ENCODE measurements around the gene TBC1D3D. TPM values are rescaled to one million over a fixed set of nuclear protein-coding genes. Genes with fewer than 3 reads are reported as not detected.
"Not testable (repeated sequence)": the region's sequence is repeated elsewhere in the genome, so short reads cannot be mapped to it uniquely, and the experiment has no call there.

Gene TBC1D3D
- polyA plus RNA-seq (ENCODE audit: insufficient read length in 4 of 4): 1 to 10 TPM in 1 of 4 donors, under 1 TPM in 1, not detected in 2; 0.76 to 1.7 TPM

DNA sequence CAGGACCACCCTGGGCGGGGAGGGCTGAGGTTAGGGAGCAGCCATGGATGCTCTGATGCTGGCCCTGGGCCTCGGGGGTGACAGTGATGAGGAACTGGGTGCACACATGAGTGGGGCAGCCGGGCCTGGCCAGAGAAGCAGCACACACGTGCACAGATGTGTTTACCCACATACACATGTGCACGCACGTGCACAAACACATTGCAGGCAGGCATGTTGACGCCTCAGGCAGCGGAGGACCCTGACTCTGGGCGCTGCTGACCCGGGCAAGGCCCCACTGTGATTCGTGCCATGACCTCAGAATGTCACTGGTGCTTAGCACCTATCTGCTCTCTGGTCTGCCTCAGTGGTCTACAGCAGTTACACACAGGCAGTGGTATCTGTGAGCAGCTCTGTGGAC lies at the start of gene TBC1D3D:
Gene TBC1D3D, plus strand, starts transcription at position 301 of the 400 bp plus-strand sequence. CDS start 1,585 bp downstream, outside the sequence.
- not testable (repeated sequence) for DNase-seq (ENCODE audit: low read depth in 4 of 4, low spot score in 3 of 4)

DNA sequence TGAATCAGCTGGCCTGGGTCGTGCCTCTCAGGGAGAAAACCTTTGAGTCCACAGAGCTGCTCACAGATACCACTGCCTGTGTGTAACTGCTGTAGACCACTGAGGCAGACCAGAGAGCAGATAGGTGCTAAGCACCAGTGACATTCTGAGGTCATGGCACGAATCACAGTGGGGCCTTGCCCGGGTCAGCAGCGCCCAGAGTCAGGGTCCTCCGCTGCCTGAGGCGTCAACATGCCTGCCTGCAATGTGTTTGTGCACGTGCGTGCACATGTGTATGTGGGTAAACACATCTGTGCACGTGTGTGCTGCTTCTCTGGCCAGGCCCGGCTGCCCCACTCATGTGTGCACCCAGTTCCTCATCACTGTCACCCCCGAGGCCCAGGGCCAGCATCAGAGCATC lies 14.8 kb upstream of the TBC1D3D start, which contains the start of gene TBC1D3L:
Gene TBC1D3L, minus strand, starts transcription at position 101 of the 400 bp plus-strand sequence. CDS start 1,540 bp downstream, outside the sequence.
- DNase-seq (ENCODE audit: low read depth in 4 of 4, low spot score in 3 of 4): not testable (repeated sequence)

Other genes with a start within 250 kb of the TBC1D3D start
- 1 to 10 TPM in 1 of 4 donors, not detected in 3; 8.1 TPM for gene TBC1D3K, start 79.6 kb upstream of the TBC1D3D start, polyA plus RNA-seq (ENCODE audit: insufficient read length in 4 of 4)
- gene TBC1D3L, start 14.9 kb upstream of the TBC1D3D start, polyA plus RNA-seq (ENCODE audit: insufficient read length in 4 of 4): 10 to 100 TPM; 12.5 to 28.5 (median 18.8) TPM
- 1 to 10 TPM in 1 of 4 donors, under 1 TPM in 1, not detected in 2; 0.33 to 3.3 TPM for gene TBC1D3C, start 64.7 kb downstream of the TBC1D3D start, polyA plus RNA-seq (ENCODE audit: insufficient read length in 4 of 4)
- gene TBC1D3E, start 124.0 kb downstream of the TBC1D3D start, polyA plus RNA-seq (ENCODE audit: insufficient read length in 4 of 4): not detected
- not detected for gene TBC1D3, start 188.6 kb downstream of the TBC1D3D start, polyA plus RNA-seq (ENCODE audit: insufficient read length in 4 of 4)

Measured in left renal pelvis (tissue), 4 donors.